HEK293T (cell line): Measurements from ENCODE around the gene NDUFS7.

Experiments used
- CTCF ChIA-PET: fragments of 350-600 bp; formaldehyde crosslinking; extraction: SDS; loops from one replicate; lab custom pipeline; 2021; ENCODE audit warnings: antibody characterized with exemption, inconsistent platforms; lab: Yijun Ruan, JAX
- POLR2A ChIA-PET: fragments of 350-600 bp; formaldehyde crosslinking; extraction: SDS; loops from one replicate; lab custom pipeline; 2020; ENCODE audit warnings: antibody characterized with exemption, inconsistent platforms; lab: Yijun Ruan, JAX
- DNase-seq: peaks from one replicate; pipeline ENCODE4 v3.0.0; 2012; ENCODE audit warnings: mixed read lengths; ENCODE audit errors: extremely low spot score
- ARNT ChIP-seq: fragments of 450-650 bp; IDR thresholded peaks from 2 replicates; pipeline ENCODE4 v1.6.1; 2017; ENCODE audit warnings: mild to moderate bottlenecking
- BHLHE40 ChIP-seq: fragments of 450-650 bp; IDR thresholded peaks from 2 replicates; pipeline ENCODE4 v1.6.1; 2016; ENCODE audit warnings: mild to moderate bottlenecking, moderate library complexity, borderline replicate concordance
- CTBP1 ChIP-seq: fragments of 450-650 bp; IDR thresholded peaks from 2 replicates; pipeline ENCODE4 v1.6.1; 2016; ENCODE audit warnings: borderline replicate concordance
- ELF4 ChIP-seq: fragments of 450-650 bp; IDR thresholded peaks from 2 replicates; pipeline ENCODE4 v1.6.1; 2017; ENCODE audit warnings: antibody characterized with exemption
- FOXA1 ChIP-seq: fragments of 450-650 bp; IDR thresholded peaks from 2 replicates; pipeline ENCODE4 v1.6.1; 2016; ENCODE audit warnings: mild to moderate bottlenecking
- FOXK2 ChIP-seq: fragments of 450-650 bp; IDR thresholded peaks from 2 replicates; pipeline ENCODE4 v1.6.1; 2016; ENCODE audit warnings: mild to moderate bottlenecking
- FOXM1 ChIP-seq: fragments of 450-650 bp; IDR thresholded peaks from 2 replicates; pipeline ENCODE4 v1.6.1; 2017; ENCODE audit warnings: mild to moderate bottlenecking, borderline replicate concordance
- HDGF ChIP-seq: fragments of 450-650 bp; IDR thresholded peaks from 2 replicates; pipeline ENCODE4 v1.6.1; 2017; ENCODE audit warnings: antibody characterized with exemption, borderline replicate concordance
- L3MBTL2 ChIP-seq: fragments of 450-650 bp; conservative IDR thresholded peaks from 2 replicates; pipeline ENCODE4 v1.6.1; 2016; ENCODE audit warnings: mild to moderate bottlenecking
- LEF1 ChIP-seq: fragments of 450-650 bp; IDR thresholded peaks from 2 replicates; pipeline ENCODE4 v1.6.1; 2017; ENCODE audit warnings: mild to moderate bottlenecking, borderline replicate concordance
- NFRKB ChIP-seq: fragments of 450-650 bp; IDR thresholded peaks from 2 replicates; pipeline ENCODE4 v1.6.1; 2016; ENCODE audit warnings: mild to moderate bottlenecking, moderate library complexity
- PKNOX1 ChIP-seq: fragments of 450-650 bp; IDR thresholded peaks from 2 replicates; pipeline ENCODE4 v1.6.1; 2016
- SP1 ChIP-seq: fragments of 450-650 bp; IDR thresholded peaks from 2 replicates; pipeline ENCODE4 v1.6.1; 2017
- SUZ12 ChIP-seq: fragments of 450-650 bp; IDR thresholded peaks from 2 replicates; pipeline ENCODE4 v1.6.1; 2016; ENCODE audit warnings: mild to moderate bottlenecking
- TARDBP ChIP-seq: fragments of 450-650 bp; IDR thresholded peaks from 2 replicates; pipeline ENCODE4 v1.6.1; 2016
- ZNF384 ChIP-seq: fragments of 450-650 bp; IDR thresholded peaks from 2 replicates; pipeline ENCODE4 v1.6.1; 2016

NDUFS7 gene

GRCh38 chr19:1389033-1389940, 5.6 kb downstream of the NDUFS7 start:
- POLR2A ChIA-PET = no interaction called here
- CTCF ChIA-PET = no interaction called here
- TF ChIP-seq ZNF384 = no peak
- no peak for TF ChIP-seq PKNOX1
- TF ChIP-seq LEF1 = no peak
- no peak for TF ChIP-seq FOXM1
- TF ChIP-seq L3MBTL2 = no peak
- no peak for TF ChIP-seq SUZ12
- TF ChIP-seq CTBP1 = no peak
- TF ChIP-seq NFRKB = no peak
- no peak for TF ChIP-seq ELF4
- TF ChIP-seq FOXA1 = no peak
- no peak for TF ChIP-seq TARDBP
- no peak for TF ChIP-seq ARNT
- TF ChIP-seq FOXK2 = no peak
- no peak for TF ChIP-seq BHLHE40
- DNase-seq = no peak

GRCh38 chr19:1390890-1391423, 7.2 kb downstream of the NDUFS7 start:
- TF ChIP-seq SUZ12 = no peak
- DNase-seq = no peak
- POLR2A ChIA-PET = no interaction called here
- CTCF ChIA-PET = no interaction called here

GRCh38 chr19:1392407-1392806, 8.7 kb downstream of the NDUFS7 start:
- ChIA-PET CTCF (no interaction called here), POLR2A (no interaction called here)
- TF ChIP-seq NFRKB = no peak
- TF ChIP-seq BHLHE40 = no peak
- TF ChIP-seq LEF1 = no peak
- TF ChIP-seq SP1 = no peak
- DNase-seq = no peak

- DNase-seq = no peak
- CTCF ChIA-PET = no interaction called here
- POLR2A ChIA-PET = no interaction called here
- TF ChIP-seq TARDBP (no peak), SUZ12 (no peak), FOXK2 (no peak), NFRKB (no peak), ARNT (no peak), LEF1 (no peak), SP1 (no peak), FOXA1 (no peak), BHLHE40 (no peak), CTBP1 (no peak), HDGF (no peak), ZNF384 (no peak), ELF4 (no peak), L3MBTL2 (no peak), PKNOX1 (no peak), FOXM1 (no peak)
Observed at GRCh38 chr19:1392939-1393530, 9.3 kb downstream of the NDUFS7 start.

- POLR2A ChIA-PET = no interaction called here
- CTCF ChIA-PET = no interaction called here
- TF ChIP-seq ZNF384 = no peak
- TF ChIP-seq LEF1 = no peak
- no peak for TF ChIP-seq FOXA1
- TF ChIP-seq ARNT = no peak
- no peak for TF ChIP-seq HDGF
- TF ChIP-seq SUZ12 = no peak
- no peak for TF ChIP-seq BHLHE40
- no peak for TF ChIP-seq CTBP1
- no peak for TF ChIP-seq FOXM1
- no peak for TF ChIP-seq L3MBTL2
- TF ChIP-seq FOXK2 = no peak
- no peak for TF ChIP-seq ELF4
- TF ChIP-seq PKNOX1 = no peak
- no peak for DNase-seq
Observed at GRCh38 chr19:1393841-1394240, 10.1 kb downstream of the NDUFS7 start.

- ChIA-PET CTCF (no interaction called here), POLR2A (no interaction called here)
- DNase-seq = no peak
- no peak for TF ChIP-seq ELF4
- TF ChIP-seq FOXK2 = no peak
- TF ChIP-seq FOXM1 = no peak
- no peak for TF ChIP-seq PKNOX1
- TF ChIP-seq CTBP1 = no peak
- TF ChIP-seq ARNT = no peak
- no peak for TF ChIP-seq FOXA1
- no peak for TF ChIP-seq BHLHE40
- no peak for TF ChIP-seq ZNF384
- TF ChIP-seq SUZ12 = no peak
- TF ChIP-seq L3MBTL2 = no peak
- no peak for TF ChIP-seq SP1
- TF ChIP-seq HDGF = no peak
- TF ChIP-seq NFRKB = no peak
- TF ChIP-seq TARDBP = no peak
- no peak for TF ChIP-seq LEF1
Observed at GRCh38 chr19:1394252-1395193, 10.8 kb downstream of the NDUFS7 start.
